Smooth muscle cell (in vitro differentiated cells): ENCODE data around the gene DICER1. TPM values are rescaled to one million over a fixed set of nuclear protein-coding genes. Genes with fewer than 3 reads are reported as not detected.

ENCODE experiments used
- DNase-seq: peaks from one replicate; lab custom pipeline; 2025; ENCODE audit not compliant: unreplicated experiment; lab: John Stamatoyannopoulos, UW
- H2AFZ ChIP-seq: fragments of 200-600 bp; sonication (generic); 2 replicates; pipeline ENCODE4 v1.6.0; 2016; ENCODE audit warnings: antibody characterized with exemption, low read depth, mild to moderate bottlenecking
- H3F3A ChIP-seq: fragments of 200-600 bp; sonication (generic); 2 replicates; pipeline ENCODE4 v1.6.0; 2017; ENCODE audit warnings: antibody characterized with exemption, low read depth
- H3K27ac ChIP-seq: fragments of 200-600 bp; sonication (generic); 2 replicates; pipeline ENCODE4 v1.5.1; 2016; ENCODE audit warnings: low read depth, mild to moderate bottlenecking
- H3K27me3 ChIP-seq: fragments of 200-600 bp; sonication (generic); 2 replicates; pipeline ENCODE4 v1.6.1; 2016; ENCODE audit warnings: low read depth, mild to moderate bottlenecking
- H3K36me3 ChIP-seq: fragments of 200-600 bp; sonication (generic); 2 replicates; pipeline ENCODE4 v1.5.1; 2016; ENCODE audit warnings: low read depth
- H3K4me1 ChIP-seq: fragments of 200-600 bp; sonication (generic); 2 replicates; pipeline ENCODE4 v1.5.1; 2016; ENCODE audit warnings: low read depth
- H3K4me2 ChIP-seq: fragments of 200-600 bp; sonication (generic); 2 replicates; pipeline ENCODE4 v1.6.0; 2016; ENCODE audit warnings: mild to moderate bottlenecking
- H3K4me3 ChIP-seq: fragments of 200-600 bp; sonication (generic); 2 replicates; pipeline ENCODE4 v1.5.1; 2016; ENCODE audit warnings: mild to moderate bottlenecking
- H3K79me2 ChIP-seq: fragments of 200-600 bp; sonication (generic); 2 replicates; pipeline ENCODE4 v1.6.0; 2016; ENCODE audit warnings: low read depth, mild to moderate bottlenecking
- H3K9ac ChIP-seq: fragments of 200-600 bp; sonication (generic); 2 replicates; pipeline ENCODE4 v1.6.0; 2016; ENCODE audit warnings: low read depth
- H3K9me3 ChIP-seq: fragments of 200-600 bp; sonication (generic); replicated peaks from 2 replicates; pipeline ENCODE4 v1.5.1; 2016; ENCODE audit warnings: low read depth
- H4K20me1 ChIP-seq: fragments of 200-600 bp; sonication (generic); 2 replicates; pipeline ENCODE4 v1.6.0; 2016; ENCODE audit warnings: low read depth
- CTCF ChIP-seq: fragments of 200-600 bp; sonication (generic); IDR thresholded peaks from 2 replicates; pipeline ENCODE4 v1.5.1; 2017; ENCODE audit warnings: borderline replicate concordance, mild to moderate bottlenecking, antibody characterized with exemption; ENCODE audit not compliant: insufficient read depth, poor library complexity, severe bottlenecking
- WGBS: methylation state at CpG from one replicate; pipeline ENCODE4 v1.1.7; 2016; ENCODE audit warnings: low lambda C conversion rate; 5-methylcytosine and 5-hydroxymethylcytosine counted together
- polyA plus RNA-seq: library from polyadenylated mRNA; unstranded; fragments of >200 nt; fragmentation: Nextera tagmentation; extraction: Ambion mirVana; gene quantifications from 2 replicates; pipeline ENCODE4 v1.2.1, GENCODE V29; 2016
- total RNA-seq: library from RNA; depleted of rRNA; stranded (reverse); fragments of >200 nt; gene quantifications from 2 replicates; pipeline ENCODE4 v1.2.3, GENCODE V29; 2014

Gene DICER1
- total and polyA plus RNA-seq, 2 experiments from 2014 or later = 17.3 to 67.5 TPM

- Histone ChIP-seq H3K4me2 (no peak overlapping the region), H4K20me1 (peaks cover 17% of the 10 kb centered on the region), H3K36me3 (peaks cover 23% of the 10 kb centered on the region), H3K9me3 (no peaks in the 10 kb centered on the region), H3K9ac (no peak overlapping the region), H3K4me1 (no peaks in the 10 kb centered on the region), H3K4me3 (no peak overlapping the region), H3K27me3 (no peaks in the 10 kb centered on the region), H3F3A (no peaks in the 10 kb centered on the region), H3K79me2 (no peaks in the 10 kb centered on the region), H3K27ac (no peak overlapping the region), H2AFZ (no peak overlapping the region)
- no peak for DNase-seq
- WGBS = 27% methylated on average over 4 of the region's 4 CpGs
- TF ChIP-seq CTCF = no peak
Observed at GRCh38 chr14:95088665-95089064, 68.7 kb downstream of the DICER1 start.

GRCh38 chr14:95087619-95088018, 69.7 kb downstream of the DICER1 start:
- peaks cover 19% of the 10 kb centered on the region for H3K36me3 ChIP-seq
- H3K4me3 ChIP-seq = no peak overlapping the region
- H2AFZ ChIP-seq = no peak overlapping the region
- TF ChIP-seq CTCF = no peak
- no peaks in the 10 kb centered on the region for H3F3A ChIP-seq
- no peaks in the 10 kb centered on the region for H3K4me1 ChIP-seq
- no peak overlapping the region for H3K4me2 ChIP-seq
- no peak overlapping the region for H3K27ac ChIP-seq
- H3K79me2 ChIP-seq = no peaks in the 10 kb centered on the region
- no peaks in the 10 kb centered on the region for H3K27me3 ChIP-seq
- no peak overlapping the region for H3K9ac ChIP-seq
- peaks cover 17% of the 10 kb centered on the region for H4K20me1 ChIP-seq
- DNase-seq = no peak
- H3K9me3 ChIP-seq = no peaks in the 10 kb centered on the region
- WGBS = 95% methylated on average over 6 of the region's 6 CpGs

DNA sequence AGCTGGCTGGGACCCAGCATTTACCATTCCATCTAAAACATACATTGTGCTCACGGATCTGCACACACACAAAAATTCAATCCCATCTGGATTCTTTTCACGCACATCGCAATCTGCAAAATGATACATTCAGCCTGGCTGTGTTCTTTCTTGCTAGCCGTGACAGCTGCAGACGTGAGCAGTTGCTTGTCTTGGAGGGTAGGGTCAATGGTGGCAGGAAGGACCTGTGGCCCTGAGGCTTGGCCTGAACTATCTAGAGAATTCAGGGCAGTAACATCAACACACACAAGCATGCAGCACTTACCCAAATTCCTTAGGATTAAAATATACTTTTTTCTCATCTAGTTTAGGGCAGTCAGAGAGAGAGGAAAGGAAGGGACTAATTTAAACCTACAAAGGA, 72.0 kb downstream of the DICER1 start:
- Histone ChIP-seq H3K79me2 (no peaks in the 10 kb centered on the region), H3K9ac (no peak overlapping the region), H3F3A (no peaks in the 10 kb centered on the region), H3K4me1 (no peaks in the 10 kb centered on the region), H4K20me1 (peaks cover 7% of the 10 kb centered on the region), H3K36me3 (peaks cover 10% of the 10 kb centered on the region), H2AFZ (no peak overlapping the region), H3K4me2 (no peak overlapping the region), H3K4me3 (no peak overlapping the region), H3K27me3 (no peaks in the 10 kb centered on the region), H3K27ac (no peak overlapping the region), H3K9me3 (no peaks in the 10 kb centered on the region)
- DNase-seq = no peak
- no peak for TF ChIP-seq CTCF
- 91% methylated on average over 5 of the region's 5 CpGs for WGBS

DNA sequence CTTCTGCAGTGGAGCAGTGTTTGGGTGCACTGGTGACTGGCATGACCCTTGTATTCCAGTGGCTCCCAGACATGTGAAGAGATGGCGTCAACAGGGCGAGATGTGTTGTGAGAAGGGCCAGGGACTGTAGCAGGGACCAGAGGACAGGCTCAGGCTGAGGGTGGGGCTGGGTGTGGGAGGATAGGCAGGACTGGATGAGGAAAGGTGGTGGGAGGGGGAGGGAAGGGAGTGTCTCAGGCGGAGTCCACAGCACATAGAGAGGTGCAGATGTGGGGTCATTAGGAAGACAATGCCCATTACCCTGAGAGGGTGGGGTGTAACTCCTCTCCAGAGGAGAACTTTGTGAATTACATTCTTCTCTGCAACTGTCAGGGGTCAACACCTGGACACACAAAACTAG, 78.5 kb downstream of the DICER1 start:
- H3K9me3 ChIP-seq = no peaks in the 10 kb centered on the region
- H2AFZ ChIP-seq = no peak overlapping the region
- no peak for TF ChIP-seq CTCF
- H3F3A ChIP-seq = no peaks in the 10 kb centered on the region
- no peak overlapping the region for H3K9ac ChIP-seq
- no peak for DNase-seq
- H3K36me3 ChIP-seq = no peaks in the 10 kb centered on the region
- H3K27me3 ChIP-seq = no peaks in the 10 kb centered on the region
- no peak overlapping the region for H3K27ac ChIP-seq
- H3K4me3 ChIP-seq = no peak overlapping the region
- H3K4me1 ChIP-seq = no peaks in the 10 kb centered on the region
- H3K79me2 ChIP-seq = no peaks in the 10 kb centered on the region
- no peak overlapping the region for H3K4me2 ChIP-seq
- 77% methylated on average over 2 of the region's 3 CpGs for WGBS
- H4K20me1 ChIP-seq = no peaks in the 10 kb centered on the region
